Suppressor macrophage (primary cell): ENCODE data around the gene PIK3R4.

Experiments
- DNase-seq, 4 experiments: peaks; one replicate each; pipeline ENCODE4 v3.0.0-alpha.2; 2020 to 2022

Gene PIK3R4

DNA sequence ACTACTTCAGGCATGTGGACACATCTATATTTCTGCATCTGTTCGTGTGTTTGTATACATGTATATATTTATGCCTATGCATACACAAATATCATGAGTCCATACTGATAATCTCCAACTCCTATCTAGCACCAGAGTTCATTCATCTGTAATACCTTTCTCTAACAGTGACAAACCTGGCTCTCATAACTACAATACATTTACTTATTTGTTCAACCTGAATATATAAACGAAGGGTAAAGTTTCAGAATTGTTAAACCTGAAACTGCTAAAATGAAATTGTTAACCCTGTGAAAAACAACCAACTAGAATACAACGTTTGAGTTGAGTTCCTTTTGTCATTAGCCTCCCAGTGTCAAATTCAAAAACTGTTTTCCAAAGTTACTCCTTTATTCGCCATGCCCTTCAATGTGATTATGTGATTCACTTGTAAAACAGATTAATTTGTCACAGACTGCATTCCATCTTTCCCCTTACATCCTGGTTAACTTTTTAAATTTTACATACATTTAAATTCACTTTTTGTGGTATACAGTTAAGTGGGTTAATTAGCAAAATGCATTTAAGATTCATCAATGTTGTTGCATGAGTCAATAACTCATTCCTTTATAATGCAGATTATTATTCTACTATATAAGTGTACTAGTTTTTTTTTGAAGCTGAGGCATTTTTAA is 58.5 kb downstream of the PIK3R4 start:
- no peak for DNase-seq

DNA sequence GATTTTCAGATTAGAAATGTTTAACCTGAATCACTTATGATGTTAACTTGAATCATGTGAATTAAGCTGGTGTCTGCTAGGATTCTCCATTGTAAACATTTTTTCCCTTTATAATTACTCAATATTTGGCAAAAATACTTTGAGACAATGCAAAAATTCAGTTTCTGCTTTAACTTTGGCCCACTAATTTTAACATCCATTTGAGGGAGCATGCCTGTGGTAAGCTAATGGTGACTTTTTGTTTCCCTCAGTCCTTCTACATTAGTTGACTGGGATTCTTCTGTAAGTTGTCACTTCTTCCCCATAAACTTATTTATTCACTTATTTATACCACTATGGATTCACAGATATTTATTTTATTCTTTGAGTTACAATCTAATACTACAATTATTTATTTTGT is 59.3 kb downstream of the PIK3R4 start:
- no peak for DNase-seq

DNA sequence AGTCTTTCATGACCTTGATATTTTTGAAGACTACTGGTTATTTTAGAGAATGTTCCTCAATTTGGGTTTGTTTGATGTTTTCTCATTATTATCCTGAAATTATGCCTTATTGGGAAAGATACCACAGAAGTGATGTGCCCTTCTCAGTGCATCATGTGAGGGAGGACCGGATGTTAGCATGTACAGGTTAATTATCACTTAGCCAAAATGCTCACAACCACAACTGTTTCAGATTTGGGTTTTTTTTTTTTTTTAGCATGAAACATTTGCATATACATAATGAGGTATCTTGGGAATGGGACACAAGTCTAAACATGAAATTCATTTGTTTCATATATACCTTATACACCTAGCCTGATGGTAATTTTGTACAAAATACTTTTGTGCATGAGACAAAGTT is 59.8 kb downstream of the PIK3R4 start:
- no peak for DNase-seq

DNA sequence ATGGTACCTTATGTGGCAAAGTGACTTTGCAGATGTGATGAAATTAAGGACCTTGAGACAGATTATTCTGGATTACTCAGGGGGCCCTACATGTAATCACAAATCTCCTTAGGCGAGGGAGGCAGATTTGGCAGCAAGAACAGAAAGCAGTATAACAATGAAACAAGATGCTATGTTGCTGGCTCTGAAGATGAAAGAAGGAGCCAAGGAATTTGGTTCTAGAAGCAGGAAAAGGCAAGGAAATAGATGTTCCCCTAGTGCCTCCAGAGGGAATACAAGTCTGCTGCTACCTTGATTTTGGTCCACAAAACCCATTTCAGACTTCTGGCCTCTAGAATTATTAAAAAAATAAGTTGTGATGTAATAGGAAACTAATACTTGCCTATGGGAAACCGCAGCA is 64.5 kb downstream of the PIK3R4 start:
- no peak for DNase-seq

DNA sequence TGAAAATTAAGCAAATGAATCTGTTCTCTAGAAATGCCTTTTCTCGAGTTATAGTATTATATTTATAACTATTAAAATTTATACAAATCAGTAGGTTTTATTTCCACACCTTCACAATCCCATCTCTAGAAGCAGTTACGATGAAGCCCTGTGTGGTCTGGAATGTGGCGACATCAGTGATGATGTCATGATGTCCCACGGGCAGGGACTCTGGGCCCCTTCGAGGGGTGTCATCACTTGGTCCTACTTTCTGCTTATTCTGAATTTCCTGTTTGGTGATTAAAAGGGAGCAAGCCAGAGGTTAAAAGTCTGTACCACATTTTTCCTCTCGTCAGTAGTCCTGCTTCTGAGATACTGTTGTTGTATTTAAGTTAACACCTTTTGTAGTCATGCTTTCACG is 67.4 kb downstream of the PIK3R4 start:
- DNase-seq = no peak

DNA sequence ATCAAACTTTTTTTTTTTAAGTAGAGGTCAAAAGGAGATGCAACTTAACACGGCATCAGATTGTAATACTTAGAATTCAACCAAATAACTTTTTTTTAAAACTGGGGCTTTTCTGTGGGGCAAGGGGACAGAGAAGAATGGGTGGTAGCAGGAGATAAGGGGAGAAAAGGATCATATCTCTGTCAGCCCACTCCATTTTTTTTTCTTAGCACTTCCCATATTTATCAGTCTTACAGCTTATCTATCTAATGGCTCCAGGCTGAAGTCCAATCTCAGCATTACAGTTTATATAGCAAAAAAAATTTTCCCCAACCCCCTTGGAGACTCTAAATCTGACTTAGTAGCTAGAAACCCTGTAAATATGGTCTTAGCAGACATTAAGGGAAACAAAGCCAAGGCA is 69.3 kb downstream of the PIK3R4 start:
- no peak for DNase-seq

DNA sequence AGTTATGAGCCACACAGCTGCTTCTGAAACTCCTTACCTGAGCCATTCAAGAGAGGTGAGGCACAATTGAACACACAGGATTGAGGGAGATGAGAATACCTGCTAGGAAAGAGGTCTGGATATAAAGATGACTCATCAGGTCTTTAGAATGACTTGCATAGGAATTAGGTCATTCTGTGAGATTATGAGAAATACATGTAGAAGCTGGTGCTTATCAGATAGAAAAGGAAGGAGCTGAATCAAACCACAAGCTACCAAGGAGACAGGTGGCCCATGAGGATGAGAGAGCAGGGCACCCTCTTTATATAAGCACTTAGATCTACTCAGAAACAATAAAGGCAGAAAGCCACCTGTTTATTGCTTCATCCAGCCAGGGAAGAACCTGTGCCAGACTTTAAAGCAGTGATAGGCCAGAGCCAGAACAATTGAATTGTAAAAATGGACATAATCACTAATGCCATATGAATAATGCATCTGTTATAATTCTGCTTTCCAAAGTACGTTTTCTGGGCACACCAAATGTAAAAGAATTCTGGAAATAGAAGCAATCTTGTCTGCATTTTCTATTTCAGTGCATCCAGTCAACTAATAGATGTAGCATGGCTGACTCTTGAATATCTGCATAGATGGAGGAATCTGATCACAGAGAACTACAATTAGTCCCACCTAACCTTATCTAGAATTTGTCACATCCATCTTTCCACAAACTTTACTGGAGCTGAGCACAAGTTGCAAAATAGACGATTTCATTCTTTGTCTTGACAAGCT is 74.9 kb downstream of the PIK3R4 start:
- DNase-seq = no peak

DNA sequence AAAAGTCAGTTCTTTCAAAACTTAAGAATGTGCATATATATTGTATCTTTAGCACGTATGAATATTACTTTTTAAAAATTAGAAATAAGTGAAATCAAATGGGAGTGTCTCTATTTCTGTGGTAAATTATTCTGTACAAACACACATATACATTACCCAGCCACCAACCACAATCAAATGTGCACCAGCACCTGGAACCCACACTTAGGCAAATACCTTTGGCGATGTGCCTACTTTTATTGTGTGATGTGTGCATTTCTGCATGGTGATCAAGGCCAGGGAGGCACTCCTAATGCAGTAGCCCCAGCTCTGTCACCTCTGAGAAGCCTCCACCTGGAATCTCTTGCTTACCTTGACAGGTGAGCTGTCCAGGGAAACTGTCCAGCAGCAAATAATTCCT is 76.9 kb downstream of the PIK3R4 start:
- no peak for DNase-seq

DNA sequence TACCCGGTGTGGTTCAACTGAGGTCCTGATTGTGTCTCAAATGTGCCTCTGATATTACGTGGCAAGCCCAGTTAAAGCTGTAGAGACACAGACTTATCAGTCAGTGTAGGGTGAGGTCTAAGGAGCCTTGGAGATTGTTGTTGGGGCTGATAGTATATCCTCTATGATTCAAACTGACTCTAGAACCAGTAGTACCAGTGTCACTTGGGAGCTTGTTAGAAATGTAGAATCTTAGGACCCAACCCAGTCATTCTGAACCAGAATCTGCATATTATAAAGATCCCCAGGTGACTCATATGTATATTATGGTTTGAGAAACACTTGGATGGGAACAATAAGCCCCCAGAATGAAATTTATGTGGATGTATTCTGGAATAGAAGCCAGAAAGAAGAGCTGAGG is 83.5 kb downstream of the PIK3R4 start:
- DNase-seq = no peak

DNA sequence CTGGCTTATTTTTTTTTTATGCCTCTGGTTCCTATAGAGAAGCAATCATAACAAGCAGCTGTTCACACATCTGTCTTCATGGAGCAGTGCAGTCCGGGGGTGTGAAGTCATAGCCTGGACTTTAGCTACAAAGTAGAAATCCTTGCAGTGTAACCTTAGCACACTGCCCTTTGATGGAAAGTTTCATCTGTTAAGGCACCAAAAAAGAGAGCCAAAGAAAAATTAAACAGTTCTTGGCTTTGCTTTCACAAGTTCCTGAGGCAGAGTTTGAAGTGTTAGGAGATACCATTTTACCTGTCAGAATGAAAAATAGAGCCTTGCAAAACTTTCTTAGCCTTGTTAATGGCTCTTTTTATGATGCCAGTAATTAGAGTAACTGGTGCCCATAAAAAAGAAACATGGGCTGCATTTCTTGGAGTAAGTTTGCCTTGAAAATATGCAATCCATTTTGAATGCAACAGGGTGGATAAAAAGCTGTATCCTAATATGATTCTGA is 84.1 kb downstream of the PIK3R4 start:
- DNase-seq = no peak

DNA sequence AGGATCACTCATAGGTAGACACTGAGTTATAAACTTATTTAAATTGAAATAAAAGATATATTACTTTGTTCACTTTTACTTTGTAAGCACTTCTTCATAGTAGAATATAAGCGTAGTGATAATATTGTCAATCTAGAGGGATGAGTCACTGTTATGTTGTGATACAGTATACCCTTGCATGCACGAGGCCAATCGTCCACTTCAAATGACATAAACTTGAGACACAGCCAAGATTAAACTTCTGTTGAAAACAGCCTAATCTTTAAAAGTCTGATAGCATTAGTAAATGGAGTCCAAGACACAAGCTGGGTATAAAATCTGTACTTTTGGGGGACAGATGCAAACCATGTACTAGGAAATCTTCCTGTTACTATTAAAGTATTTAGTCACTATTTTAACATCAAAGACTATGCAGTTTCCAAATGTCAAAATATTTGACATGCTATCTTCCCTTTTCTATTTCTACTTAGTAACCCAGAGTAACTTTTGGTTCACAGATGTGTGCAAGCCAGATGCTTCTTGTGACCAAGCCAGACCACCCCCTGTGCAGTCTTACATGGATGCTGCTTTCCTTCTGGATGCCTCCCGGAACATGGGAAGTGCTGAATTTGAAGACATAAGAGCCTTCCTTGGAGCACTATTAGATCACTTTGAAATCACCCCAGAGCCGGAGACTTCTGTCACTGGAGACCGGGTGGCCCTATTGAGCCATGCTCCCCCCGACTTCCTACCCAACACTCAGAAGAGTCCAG is 85.3 kb downstream of the PIK3R4 start:
- no peak for DNase-seq

DNA sequence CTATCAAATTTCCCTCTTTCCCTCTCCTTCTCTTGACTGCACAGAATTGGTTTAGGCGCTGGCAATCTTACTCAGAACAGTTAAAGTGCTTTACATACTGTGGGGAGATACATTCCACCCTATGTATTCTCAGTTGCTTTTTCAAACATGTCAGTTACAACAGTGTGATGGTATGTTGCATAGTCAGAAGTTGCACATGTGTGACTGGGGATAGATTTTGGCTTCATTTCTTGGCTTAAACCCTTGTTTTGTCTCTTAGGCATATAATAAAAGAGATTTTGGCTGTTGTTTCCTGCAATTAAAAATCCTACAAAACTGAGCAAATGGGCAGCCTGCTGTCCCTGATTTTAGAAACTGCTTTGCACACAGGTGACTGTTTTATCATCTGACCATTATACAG is 86.7 kb downstream of the PIK3R4 start:
- DNase-seq = no peak

DNA sequence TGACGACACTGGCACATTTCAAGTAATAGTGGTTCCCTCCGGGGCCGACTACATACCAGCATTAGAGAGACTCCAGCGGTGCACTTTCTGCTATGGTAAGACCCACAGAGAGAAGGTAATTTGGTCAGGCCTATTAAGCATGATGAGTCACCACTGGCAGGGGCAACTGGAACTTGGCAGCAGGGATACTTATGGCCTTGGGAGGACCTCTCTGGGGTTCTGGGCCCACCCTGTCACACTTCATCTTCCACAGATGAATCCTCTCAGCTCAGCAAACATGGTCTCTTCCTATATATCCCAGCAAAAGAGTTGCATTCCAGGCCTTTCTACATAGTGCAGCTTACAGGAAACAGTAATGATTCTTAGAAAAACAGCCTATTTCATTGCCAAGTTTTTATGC is 88.0 kb downstream of the PIK3R4 start:
- DNase-seq = no peak

DNA sequence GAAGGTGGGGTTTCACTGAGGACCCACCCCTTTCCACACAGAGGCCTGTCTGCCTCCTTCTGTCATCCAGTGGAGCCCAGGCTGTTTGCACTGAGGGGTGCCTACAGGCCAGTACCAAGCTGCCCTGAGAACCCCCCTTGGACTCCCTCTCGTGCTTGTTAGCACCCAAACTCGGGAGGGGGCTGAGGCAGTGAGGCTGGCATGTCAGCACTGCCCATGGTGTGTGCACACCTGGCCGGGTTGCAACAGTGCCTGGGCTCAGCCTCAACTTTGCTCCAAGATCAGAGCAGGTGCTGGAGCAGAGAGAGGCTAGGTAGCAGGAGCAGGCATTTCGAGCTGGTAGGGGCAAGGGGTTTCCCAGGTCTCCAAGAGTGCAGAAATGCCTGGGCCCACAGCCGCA is 90.0 kb downstream of the PIK3R4 start:
- DNase-seq = no peak

DNA sequence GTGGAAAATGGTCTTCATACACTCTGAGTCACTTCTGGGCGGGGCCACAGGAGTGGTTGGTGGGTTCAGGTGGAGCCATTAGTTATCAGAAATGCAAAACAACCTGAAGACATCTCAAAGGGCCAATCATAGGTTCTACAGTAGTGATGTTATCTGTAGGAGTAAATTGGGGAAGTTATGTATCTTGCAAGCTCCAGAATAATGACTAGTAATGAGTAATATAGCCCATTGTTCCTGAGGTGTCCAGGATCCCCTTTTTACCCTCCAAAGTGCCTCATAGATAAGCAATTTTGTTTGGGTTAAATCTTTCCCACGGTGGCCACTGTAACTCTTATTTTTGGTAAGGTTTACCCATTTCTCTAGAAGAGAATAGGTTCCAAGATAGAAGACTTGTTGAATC is 91.7 kb downstream of the PIK3R4 start:
- peak; percentile 17 to 70 (median 39) for DNase-seq

DNA sequence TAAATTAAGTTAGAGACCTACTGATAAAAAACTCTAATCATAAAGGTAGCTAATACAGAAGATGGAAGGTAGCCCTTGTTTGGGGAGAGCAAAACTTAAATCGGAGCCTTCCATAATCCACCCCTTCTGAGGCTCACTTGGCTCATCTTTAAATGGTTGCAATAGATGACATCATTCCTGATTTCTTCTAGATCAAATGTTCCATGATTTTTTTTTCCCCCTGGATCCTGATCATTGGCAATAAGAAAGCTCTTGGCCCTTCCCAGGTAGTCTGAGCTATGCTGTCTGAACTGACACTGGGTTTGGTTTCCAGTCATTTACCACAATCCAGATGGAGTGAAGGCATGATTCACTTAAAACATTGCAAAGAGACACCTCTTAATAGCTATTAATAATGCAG is 92.5 kb downstream of the PIK3R4 start:
- no peak for DNase-seq

DNA sequence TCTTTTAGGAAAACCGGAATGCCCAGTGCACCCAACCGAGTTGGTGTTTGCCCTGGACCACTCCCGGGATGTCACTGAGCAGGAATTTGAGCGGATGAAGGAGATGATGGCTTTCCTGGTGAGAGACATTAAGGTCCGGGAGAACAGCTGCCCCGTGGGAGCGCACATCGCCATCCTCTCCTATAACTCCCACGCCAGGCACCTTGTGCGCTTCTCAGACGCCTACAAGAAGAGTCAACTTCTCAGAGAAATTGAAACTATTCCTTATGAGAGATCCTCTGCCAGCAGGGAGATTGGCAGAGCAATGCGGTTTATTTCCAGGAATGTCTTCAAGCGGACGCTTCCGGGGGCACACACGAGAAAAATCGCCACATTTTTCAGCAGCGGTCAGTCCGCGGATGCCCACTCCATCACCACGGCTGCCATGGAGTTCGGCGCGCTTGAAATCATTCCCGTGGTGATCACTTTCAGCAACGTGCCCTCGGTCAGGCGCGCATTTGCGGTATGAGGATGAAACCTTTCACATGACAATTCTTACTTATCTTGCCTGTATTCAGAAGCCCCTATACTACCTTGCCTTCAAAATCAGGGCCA is 97.5 kb downstream of the PIK3R4 start:
- DNase-seq = no peak

DNA sequence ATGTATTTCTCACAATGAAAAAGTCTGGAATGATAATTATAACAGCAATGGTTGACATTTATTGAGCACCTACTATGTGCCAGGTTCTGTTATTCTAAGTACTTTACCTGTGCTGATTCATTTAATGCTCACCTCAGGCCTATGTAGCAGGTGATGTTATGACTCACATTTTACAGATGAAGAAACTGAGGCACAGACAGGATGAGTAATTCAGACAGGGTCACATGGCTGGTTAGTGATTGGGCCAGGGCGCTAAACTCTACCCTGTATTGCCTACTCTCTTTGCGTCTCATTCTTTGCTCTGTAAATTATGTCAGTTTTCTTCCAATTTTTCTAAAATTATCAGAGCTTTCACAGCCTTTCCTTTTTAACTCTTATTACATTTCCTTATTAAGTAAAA is 98.3 kb downstream of the PIK3R4 start:
- no peak for DNase-seq

DNA sequence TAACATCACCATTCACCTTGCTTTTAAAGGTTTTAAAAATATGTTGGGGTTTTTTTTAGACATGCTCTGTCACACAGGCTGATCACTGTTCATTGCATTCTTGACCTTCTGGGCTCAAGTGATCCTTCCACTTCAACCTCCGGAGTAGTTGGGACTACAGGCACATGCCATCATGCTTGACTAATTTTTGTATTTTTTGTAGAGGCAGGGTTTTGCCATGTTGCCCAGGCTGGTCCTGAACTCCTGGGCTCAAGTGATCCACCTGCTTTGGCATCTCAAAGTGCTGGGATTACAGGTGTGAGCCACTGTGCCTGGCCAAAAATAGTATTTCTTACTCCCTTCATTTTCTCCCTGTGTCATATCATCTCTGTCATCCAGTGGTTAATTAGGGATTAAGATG is 101.4 kb downstream of the PIK3R4 start:
- no peak for DNase-seq

DNA sequence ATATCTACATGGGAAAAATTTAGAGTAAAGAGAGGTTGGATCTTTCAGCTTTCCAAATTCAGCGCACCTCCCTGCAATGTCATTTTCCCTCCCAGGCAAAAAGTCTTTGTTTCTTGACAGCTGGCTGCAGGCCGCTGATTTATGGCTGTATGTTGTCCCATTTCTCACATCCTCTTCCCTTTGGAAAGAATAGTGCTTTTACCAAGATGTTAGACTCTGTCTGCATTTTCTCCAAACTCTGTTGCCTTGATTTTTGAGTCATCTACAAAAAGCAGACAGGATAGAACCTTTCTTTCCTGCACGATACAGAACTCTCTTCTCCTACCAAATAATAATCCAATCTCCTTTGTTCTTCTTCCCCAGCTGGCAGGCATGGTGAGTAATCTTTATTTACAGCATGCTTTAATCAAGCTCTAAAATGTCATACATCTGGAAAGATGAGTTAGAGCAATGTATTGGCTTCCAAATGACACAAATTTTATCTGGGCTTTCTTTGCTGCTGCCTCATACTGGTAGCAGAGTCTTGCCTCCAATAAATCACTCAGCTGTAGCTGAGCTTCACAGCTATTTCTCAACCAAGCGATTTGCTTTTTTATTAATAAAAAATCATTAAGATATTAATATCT is 101.9 kb downstream of the PIK3R4 start:
- DNase-seq = no peak

DNA sequence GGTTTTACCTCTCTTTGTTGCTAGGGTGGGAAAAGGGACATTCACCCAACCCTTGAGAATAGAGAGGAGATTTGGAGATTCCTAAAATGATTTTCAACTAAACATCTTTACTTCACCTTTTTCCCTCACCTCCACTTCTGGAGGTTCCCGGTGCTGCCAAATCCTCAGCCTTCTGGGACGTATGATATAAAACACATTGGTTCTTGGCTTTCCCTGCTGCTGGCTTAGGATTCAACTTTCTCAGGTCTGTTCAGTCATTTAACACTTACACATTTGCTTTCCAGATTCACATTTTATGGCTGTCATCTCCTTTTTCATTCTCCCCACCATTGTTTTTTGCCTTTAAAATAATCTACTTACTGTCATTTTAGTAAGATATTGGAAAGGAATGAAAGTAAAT is 106.6 kb downstream of the PIK3R4 start:
- DNase-seq = no peak

DNA sequence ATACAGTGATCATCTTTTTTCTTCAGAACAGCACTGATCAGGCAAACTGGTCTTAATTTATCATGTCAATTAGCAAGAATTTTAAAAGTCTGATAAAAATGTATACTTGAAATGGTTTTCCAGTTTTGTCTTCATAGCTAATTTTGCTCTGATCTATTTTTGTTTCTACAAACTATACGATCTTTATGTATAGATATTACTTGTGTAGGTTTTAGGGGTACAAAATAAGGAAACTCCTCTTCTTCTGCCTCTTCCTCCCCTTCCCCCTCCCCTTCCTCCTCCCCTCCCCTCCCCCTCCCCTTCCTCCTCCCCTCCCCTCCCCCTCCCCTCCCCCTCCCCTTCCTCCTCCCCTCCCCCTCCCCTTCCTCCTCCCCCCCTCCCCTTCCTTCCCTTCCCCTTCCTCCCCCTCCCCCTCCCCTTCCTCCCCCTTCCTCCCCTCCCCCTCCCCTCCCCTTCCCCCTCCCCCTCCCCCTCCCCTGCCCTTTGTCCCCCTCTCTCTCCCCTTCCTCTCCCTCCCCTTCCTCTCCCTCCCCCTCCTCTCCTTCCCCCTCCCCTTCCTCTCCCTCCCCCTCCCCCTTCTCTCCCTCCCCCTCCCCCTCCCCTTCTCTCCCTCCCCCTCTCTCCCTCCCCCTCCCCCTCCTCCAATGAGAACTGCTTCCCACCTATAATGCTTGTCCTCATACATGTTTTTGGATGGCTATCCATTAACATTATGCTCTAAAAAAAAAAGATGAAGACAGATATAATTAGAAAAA is 110.0 kb downstream of the PIK3R4 start:
- DNase-seq = no peak
